HG02973 (cell line): ENCODE results near the gene MATCAP1.

Experiments used
- ATAC-seq: cut with Tn5 transposase; IDR thresholded peaks from one replicate; pipeline ENCODE4 v1.9.1; 2021; ENCODE audit warnings: moderate library complexity; ENCODE audit not compliant: unreplicated experiment

The MATCAP1 gene

GRCh38 chr16:67183627-67184452, at the start of gene MATCAP1:
Gene MATCAP1 (minus strand): TSS chr16:67183963. CDS start chr16:67180610, 3,353 bp downstream.
- ATAC-seq = peak; percentile 83

GRCh38 chr16:67230809-67231660, 47.3 kb upstream of the MATCAP1 start:
- no peak for ATAC-seq

- ATAC-seq = no peak
These were observed 46.4 kb upstream of the MATCAP1 start for GRCh38 chr16:67229906-67230808.

- ATAC-seq = no peak
These were observed 45.1 kb upstream of the MATCAP1 start for GRCh38 chr16:67228905-67229304.

- no peak for ATAC-seq
These were observed 44.4 kb upstream of the MATCAP1 start for GRCh38 chr16:67228034-67228785.

- ATAC-seq = no peak
These were observed 43.8 kb upstream of the MATCAP1 start for GRCh38 chr16:67227567-67227921.

- ATAC-seq = peak; percentile 79
These were observed 43.2 kb upstream of the MATCAP1 start, which contains the start of gene TMEM208 for GRCh38 chr16:67226804-67227566. Gene TMEM208 (plus strand): TSS chr16:67227130. CDS start chr16:67227219, 89 bp downstream.

GRCh38 chr16:67226295-67226803, 42.6 kb upstream of the MATCAP1 start:
- ATAC-seq = no peak

- ATAC-seq = no peak
These were observed 40.2 kb upstream of the MATCAP1 start for GRCh38 chr16:67223992-67224391.

GRCh38 chr16:67216612-67217490, 33.1 kb upstream of the MATCAP1 start:
- ATAC-seq = no peak

GRCh38 chr16:67215706-67216105, 31.9 kb upstream of the MATCAP1 start:
- no peak for ATAC-seq

- ATAC-seq = no peak
These were observed 29.6 kb upstream of the MATCAP1 start for GRCh38 chr16:67213197-67214019.

- ATAC-seq = no peak
These were observed 29.0 kb upstream of the MATCAP1 start for GRCh38 chr16:67212766-67213165.

- ATAC-seq = no peak
These were observed 27.9 kb upstream of the MATCAP1 start for GRCh38 chr16:67211674-67212073.

- no peak for ATAC-seq
These were observed 26.5 kb upstream of the MATCAP1 start for GRCh38 chr16:67210069-67210937.

- no peak for ATAC-seq
These were observed 25.8 kb upstream of the MATCAP1 start for GRCh38 chr16:67209565-67209964.
